Liver (tissue), 9 donors: ENCODE measurements around the gene RFX8. TPM values are rescaled to one million over a fixed set of nuclear protein-coding genes. Genes with fewer than 3 reads are reported as not detected.

Experiments
- DNase-seq: peaks from one replicate; pipeline ENCODE4 v3.0.0-alpha.2; 2017; ENCODE audit warnings: low spot score
- H3K27ac ChIP-seq, 2 donors: one replicate each; pipeline ENCODE4 v1.7.0; 2013; ENCODE audit warnings: inconsistent platforms in 2 of 2, low read length in 2 of 2, control low read depth in 1 of 2, low read depth in 1 of 2, mild to moderate bottlenecking in 1 of 2
- H3K27me3 ChIP-seq, 4 donors: one replicate each; pipeline versions ENCODE4 v1.6.1 to v1.7.0; 2013; ENCODE audit warnings: low read length in 3 of 4, inconsistent platforms in 1 of 4, mild to moderate bottlenecking in 1 of 4, moderate library complexity in 1 of 4; ENCODE audit not compliant: control insufficient read depth in 4 of 4, insufficient read depth in 4 of 4
- H3K36me3 ChIP-seq, 4 donors: one replicate each; pipeline versions ENCODE4 v1.6.1 to v1.7.0; 2013; ENCODE audit warnings: low read length in 3 of 4, mild to moderate bottlenecking in 3 of 4, low read depth in 1 of 4, moderate library complexity in 1 of 4; ENCODE audit not compliant: control insufficient read depth in 4 of 4, insufficient read depth in 3 of 4
- H3K4me1 ChIP-seq, 4 donors: one replicate each; pipeline versions ENCODE4 v1.6.1 to v1.7.0; 2013; ENCODE audit warnings: low read length in 3 of 4, mild to moderate bottlenecking in 3 of 4, moderate library complexity in 1 of 4; ENCODE audit not compliant: control insufficient read depth in 4 of 4, insufficient read depth in 4 of 4
- H3K4me3 ChIP-seq, 3 donors: one replicate each; pipeline versions ENCODE4 v1.6.1 to v1.7.0; 2013; ENCODE audit warnings: low read length in 3 of 3, control low read depth in 1 of 3, low read depth in 1 of 3, mild to moderate bottlenecking in 1 of 3
- H3K9ac ChIP-seq, 2 donors: one replicate each; pipeline ENCODE4 v1.7.0; 2013; ENCODE audit warnings: low read length in 2 of 2, mild to moderate bottlenecking in 2 of 2, moderate library complexity in 2 of 2, control low read depth in 1 of 2, low read depth in 1 of 2
- H3K9me3 ChIP-seq, 4 donors: one replicate each; pipeline versions ENCODE4 v1.6.1 to v1.7.0; 2013; ENCODE audit warnings: low read length in 3 of 4; ENCODE audit not compliant: control insufficient read depth in 4 of 4
- ATF3 ChIP-seq: IDR thresholded peaks from 2 replicates; pipeline ENCODE4 v1.6.1; 2016; ENCODE audit warnings: antibody characterized with exemption
- CTCF ChIP-seq: fragments of 150-350 bp; IDR thresholded peaks from 2 replicates; pipeline ENCODE4 v1.5.1; 2017; ENCODE audit warnings: improper control_type of control experiment, low read depth, low read length; ENCODE audit not compliant: missing input control
- EGR1 ChIP-seq, 2 donors: IDR thresholded peaks; 2 replicates each; pipeline ENCODE4 v1.6.1; 2016 to 2018; ENCODE audit warnings: antibody characterized with exemption in 2 of 2, low read depth in 2 of 2
- FOXA1 ChIP-seq: IDR thresholded peaks from 2 replicates; pipeline ENCODE4 v1.6.1; 2016; ENCODE audit warnings: antibody characterized with exemption
- FOXA2 ChIP-seq: IDR thresholded peaks from 2 replicates; pipeline ENCODE4 v1.6.1; 2016; ENCODE audit warnings: antibody characterized with exemption
- GABPA ChIP-seq, 2 donors: IDR thresholded peaks in 1 of 2; conservative IDR thresholded peaks in 1 of 2; 2 replicates each; pipeline ENCODE4 v1.6.1; 2016; ENCODE audit warnings: antibody characterized with exemption in 2 of 2, mild to moderate bottlenecking in 1 of 2, moderate library complexity in 1 of 2
- HNF4A ChIP-seq, 2 donors: conservative IDR thresholded peaks; 2 replicates each; pipeline ENCODE4 v1.6.1; 2016; ENCODE audit warnings: antibody characterized with exemption in 2 of 2, mild to moderate bottlenecking in 2 of 2
- HNF4G ChIP-seq: IDR thresholded peaks from 2 replicates; pipeline ENCODE4 v1.6.1; 2016; ENCODE audit warnings: antibody characterized with exemption
- JUND ChIP-seq, 2 donors: IDR thresholded peaks; 2 replicates each; pipeline ENCODE4 v1.6.1; 2016; ENCODE audit warnings: antibody characterized with exemption in 2 of 2
- MAX ChIP-seq: IDR thresholded peaks from 2 replicates; pipeline ENCODE4 v1.6.1; 2016; ENCODE audit warnings: antibody characterized with exemption
- NR2F2 ChIP-seq: IDR thresholded peaks from 2 replicates; pipeline ENCODE4 v1.6.1; 2016; ENCODE audit warnings: antibody characterized with exemption
- RAD21 ChIP-seq, 2 donors: IDR thresholded peaks; 2 replicates each; pipeline ENCODE4 v1.6.1; 2016; ENCODE audit warnings: antibody characterized with exemption in 2 of 2, mild to moderate bottlenecking in 2 of 2
- REST ChIP-seq: IDR thresholded peaks from 2 replicates; pipeline ENCODE4 v1.6.1; 2016; ENCODE audit warnings: antibody characterized with exemption, mild to moderate bottlenecking
- RXRA ChIP-seq, 2 donors: IDR thresholded peaks; 2 replicates each; pipeline ENCODE4 v1.6.1; 2017 to 2018; ENCODE audit warnings: antibody characterized with exemption in 2 of 2, mild to moderate bottlenecking in 1 of 2
- SP1 ChIP-seq: IDR thresholded peaks from 2 replicates; pipeline ENCODE4 v1.6.1; 2018; ENCODE audit warnings: antibody characterized with exemption, mild to moderate bottlenecking
- TAF1 ChIP-seq: conservative IDR thresholded peaks from 2 replicates; pipeline ENCODE4 v1.6.1; 2016; ENCODE audit warnings: antibody characterized with exemption, mild to moderate bottlenecking
- YY1 ChIP-seq: IDR thresholded peaks from 2 replicates; pipeline ENCODE4 v1.6.1; 2016; ENCODE audit warnings: antibody characterized with exemption, mild to moderate bottlenecking
- ZBTB33 ChIP-seq: IDR thresholded peaks from 2 replicates; pipeline ENCODE4 v1.6.1; 2016; ENCODE audit warnings: antibody characterized with exemption
- WGBS: extraction: QIAGEN DNeasy Blood & Tissue Kit; methylation state at CpG from one replicate; pipeline ENCODE4 v1.1.7; 2013; 5-methylcytosine and 5-hydroxymethylcytosine counted together
- polyA plus RNA-seq, 2 donors: library from polyadenylated mRNA; stranded (reverse) in 1 of 2; unstranded in 1 of 2; fragments of 200-250 nt in 1 of 2; fragments of >200 nt in 1 of 2; fragmentation: Nextera tagmentation in 1 of 2; extraction: Ambion mirVana in 1 of 2; gene quantifications; one replicate each; pipeline versions ENCODE4 v1.2.1 to v1.2.3, GENCODE V29; 2013 to 2015
- total RNA-seq, 2 donors: library from RNA; depleted of rRNA; stranded (reverse); fragments of >200 nt; gene quantifications; one replicate each; pipeline ENCODE4 v1.2.3, GENCODE V29; 2014
- donor health status: healthy.
- donor health status: healthy.
- donor health status: healthy.
- donor health status: healthy.
- donor health status: healthy.

Gene RFX8
- total and polyA plus RNA-seq, 4 donors: 0.08 to 0.09 (median 0.09) TPM; not detected in 1

GRCh38 chr2:101520246-101520645, 45.3 kb upstream of the RFX8 start:
- Histone ChIP-seq H3K36me3 (no peaks in the 10 kb centered on the region), H3K9ac (no peak overlapping the region), H3K27ac (no peak overlapping the region), H3K4me3 (no peak overlapping the region), H3K4me1 (peaks cover 0 to 18% (median 4%) of the 10 kb centered on the region in 4 donors), H3K27me3 (no peaks in the 10 kb centered on the region), H3K9me3 (no peaks in the 10 kb centered on the region)
- WGBS: 54% methylated on average over 3 of the region's 3 CpGs
- no peak for DNase-seq
- TF ChIP-seq ZBTB33 (no peak), FOXA2 (no peak), MAX (no peak), GABPA (IDR thresholded peaks at IDR 0.05 in 1 of 2, conservative IDR thresholded peaks at IDR 0.05 in 1 of 2) (no peak), YY1 (no peak), NR2F2 (no peak), REST (no peak), TAF1 (no peak), CTCF (no peak), ATF3 (no peak), SP1 (no peak), HNF4A (conservative IDR thresholded peaks at IDR 0.05) (no peak), JUND (IDR thresholded peaks at IDR 0.05) (no peak), FOXA1 (no peak), HNF4G (no peak), RAD21 (IDR thresholded peaks at IDR 0.05) (no peak), EGR1 (IDR thresholded peaks at IDR 0.05; ENCODE audit: low read depth in 2 of 2) (no peak), RXRA (IDR thresholded peaks at IDR 0.05) (no peak)
